Fibroblast of lung (primary cell): ENCODE measurements around the gene AGTR1.

Experiments
- CTCF ChIP-seq, 2 donors: IDR thresholded peaks in 1 of 2; conservative IDR thresholded peaks in 1 of 2; 1 replicate in 1 of 2; 2 replicates in 1 of 2; pipeline ENCODE4 v1.5.1; 2011 to 2012; ENCODE audit warnings: low read length in 2 of 2, control low read depth in 1 of 2, inconsistent platforms in 1 of 2, low read depth in 1 of 2, mild to moderate bottlenecking in 1 of 2
- EZH2 ChIP-seq: IDR thresholded peaks from 2 replicates; pipeline ENCODE4 v1.5.1; 2012; ENCODE audit warnings: low read length, control low read depth, mild to moderate bottlenecking; ENCODE audit errors: missing control alignments

DNA sequence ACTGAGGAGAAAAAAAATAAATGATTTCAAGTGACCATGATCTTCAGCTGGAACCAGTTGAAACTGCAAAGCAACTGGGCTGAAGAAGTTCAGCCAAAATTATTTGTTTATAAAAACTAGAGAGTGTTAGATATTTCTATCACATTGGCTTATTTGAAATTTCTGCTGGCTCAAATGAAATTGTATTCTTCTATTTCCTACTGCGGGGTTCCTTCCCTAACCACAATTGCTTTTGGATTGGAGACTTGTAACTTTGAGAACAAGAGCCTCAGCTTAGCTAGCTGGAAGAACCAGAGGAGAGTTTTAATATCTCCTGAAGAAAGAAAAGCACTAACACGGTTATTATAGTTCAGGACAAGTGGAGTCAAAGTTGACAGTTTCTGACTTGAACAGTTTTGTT lies 31.1 kb downstream of the AGTR1 start:
- no peak for TF ChIP-seq CTCF (conservative IDR thresholded peaks at IDR 0.05 in 1 of 2, IDR thresholded peaks at IDR 0.05 in 1 of 2; ENCODE audit: low read depth in 1 of 2, low read length in 2 of 2)
- TF ChIP-seq EZH2: no peak
